PC-3 (cell line): Measurements from ENCODE around the gene DNAI4. TPM values are rescaled to one million over a fixed set of nuclear protein-coding genes. Genes with fewer than 3 reads are reported as not detected.
A peak's percentile ranks its signal among the peaks of the same experiment; 100 is the strongest.

Source experiments
- ATAC-seq: fragments of 200-7000 bp; cut with Tn5 transposase; 2 replicates; pipeline ENCODE4 v1.9.1; 2020; ENCODE audit warnings: mild to moderate bottlenecking, moderate library complexity
- BruUV-seq: library from RNA; stranded (reverse); fragments of 400-500 nt; replicated peaks from 2 replicates; lab custom pipeline; 2021; lab: Mats Ljungman, UMichigan
- CTCF ChIA-PET: fragments of 300-600 bp; sonication (Branson Sonifier 250); formaldehyde crosslinking; loops from one replicate; lab custom pipeline; 2022; ENCODE audit warnings: antibody characterized with exemption; lab: Charles Lee
- POLR2A ChIA-PET: fragments of 300-600 bp; sonication (Branson Sonifier 250); formaldehyde crosslinking; loops from one replicate; lab custom pipeline; 2022; ENCODE audit warnings: antibody characterized with exemption; ENCODE audit not compliant: unreplicated experiment; lab: Charles Lee
- DNase-seq: peaks from one replicate; pipeline ENCODE4 v3.0.0-alpha.2; 2015
- H2AFZ ChIP-seq: fragments of 300-600 bp; sonication (generic); 2 replicates; pipeline ENCODE4 v1.6.0; 2016; ENCODE audit warnings: antibody characterized with exemption, low read length
- H3F3A ChIP-seq: fragments of 300-600 bp; sonication (generic); one replicate; pipeline ENCODE4 v1.6.0; 2017; ENCODE audit warnings: antibody characterized with exemption, low read length, control low read depth, mild to moderate bottlenecking; ENCODE audit not compliant: unreplicated experiment
- H3K27ac ChIP-seq: fragments of 300-600 bp; sonication (generic); 2 replicates; pipeline ENCODE4 v1.5.1; 2016; ENCODE audit warnings: mild to moderate bottlenecking, low read length
- H3K27me3 ChIP-seq: fragments of 300-600 bp; sonication (generic); 2 replicates; pipeline ENCODE4 v1.6.1; 2016; ENCODE audit warnings: low read length, mixed read lengths
- H3K36me3 ChIP-seq: fragments of 300-600 bp; sonication (generic); 2 replicates; pipeline ENCODE4 v1.6.1; 2016; ENCODE audit warnings: low read depth, mixed run types, low read length, mixed read lengths
- H3K4me1 ChIP-seq: fragments of 300-600 bp; sonication (generic); 2 replicates; pipeline ENCODE4 v1.5.1; 2016; ENCODE audit warnings: low read length; ENCODE audit not compliant: insufficient read depth
- H3K4me2 ChIP-seq: fragments of 300-600 bp; sonication (generic); 2 replicates; pipeline ENCODE4 v1.6.0; 2016; ENCODE audit warnings: low read length
- H3K4me3 ChIP-seq: fragments of 300-600 bp; sonication (generic); 2 replicates; pipeline ENCODE4 v1.5.1; 2016; ENCODE audit warnings: mild to moderate bottlenecking, low read length, mixed read lengths
- H3K79me2 ChIP-seq: fragments of 300-600 bp; sonication (generic); 2 replicates; pipeline ENCODE4 v1.6.1; 2017; ENCODE audit warnings: low read length, mixed read lengths
- H3K9ac ChIP-seq: fragments of 300-600 bp; sonication (generic); 2 replicates; pipeline ENCODE4 v1.6.0; 2016; ENCODE audit warnings: mild to moderate bottlenecking, low read length
- H3K9me2 ChIP-seq: fragments of 300-600 bp; sonication (generic); replicated peaks from 2 replicates; pipeline ENCODE4 v1.6.1; 2016; ENCODE audit warnings: mixed run types, low read length, mixed read lengths
- H3K9me3 ChIP-seq: fragments of 300-600 bp; sonication (generic); 2 replicates; pipeline ENCODE4 v1.6.1; 2016; ENCODE audit warnings: low read length, mixed read lengths
- H4K20me1 ChIP-seq: fragments of 300-600 bp; sonication (generic); 2 replicates; pipeline ENCODE4 v1.6.1; 2016; ENCODE audit warnings: low read length, mixed read lengths
- CTCF ChIP-seq: fragments of 300-600 bp; sonication (generic); conservative IDR thresholded peaks from 2 replicates; pipeline ENCODE4 v1.5.1; 2017; ENCODE audit warnings: antibody characterized with exemption, low read depth, mild to moderate bottlenecking, low read length
- EZH2 ChIP-seq: fragments of 300-600 bp; sonication (generic); IDR thresholded peaks from one replicate; pipeline ENCODE4 v1.6.1; 2017; ENCODE audit warnings: antibody characterized with exemption, mild to moderate bottlenecking, low read length; ENCODE audit not compliant: unreplicated experiment
- EZH2phosphoT487 ChIP-seq: fragments of 300-600 bp; sonication (generic); IDR thresholded peaks from 2 replicates; pipeline ENCODE4 v1.6.1; 2018; ENCODE audit warnings: mild to moderate bottlenecking, antibody characterized with exemption, low read length, borderline replicate concordance
- intact Hi-C: fragments of 100-400 bp; cut with micrococcal nuclease; formaldehyde crosslinking; loops from 2 replicates; pipeline ENCODE4 v1.9.0; 2023
- total RNA-seq: library from RNA; depleted of rRNA; stranded (reverse); fragments of >200 nt; gene quantifications from 2 replicates; pipeline ENCODE4 v1.2.3, GENCODE V29; 2014

Gene DNAI4
- total RNA-seq, 1 experiment from 2014 or later = 1.6 TPM

GRCh38 chr1:66773227-66773626, 151.4 kb downstream of the DNAI4 start:
- no peaks in the 10 kb centered on the region for H3K79me2 ChIP-seq
- no TSS peak for BruUV-seq
- TF ChIP-seq EZH2phosphoT487 (no peak), EZH2 (no peak), CTCF (no peak)
- ATAC-seq = no peak
- no peaks in the 10 kb centered on the region for H3K9me3 ChIP-seq
- H3K36me3 ChIP-seq = no peaks in the 10 kb centered on the region
- H3K27me3 ChIP-seq = peaks cover 28% of the 10 kb centered on the region
- CTCF ChIA-PET = no interaction called here
- no peaks in the 10 kb centered on the region for H3K9me2 ChIP-seq
- 0 out of 2 replicates have a peak overlapping the region, but pooled peaks have one; percentile 15 for H2AFZ ChIP-seq
- no peak overlapping the region for H3K9ac ChIP-seq
- H3F3A ChIP-seq = no peaks in the 10 kb centered on the region
- intact Hi-C loops = no loop called here
- H4K20me1 ChIP-seq = no peaks in the 10 kb centered on the region
- H3K4me3 ChIP-seq = no peak overlapping the region
- POLR2A ChIA-PET = no interaction called here
- no peak overlapping the region for H3K4me2 ChIP-seq
- no peak overlapping the region for H3K27ac ChIP-seq
- DNase-seq = no peak
- H3K4me1 ChIP-seq = no peaks in the 10 kb centered on the region

- Histone ChIP-seq H3K36me3 (no peaks in the 10 kb centered on the region), H3K9ac (no peak overlapping the region), H3K79me2 (no peaks in the 10 kb centered on the region), H3K27ac (no peak overlapping the region), H4K20me1 (no peaks in the 10 kb centered on the region), H3K4me2 (no peak overlapping the region), H2AFZ (no peak overlapping the region), H3K9me2 (no peaks in the 10 kb centered on the region), H3F3A (no peaks in the 10 kb centered on the region), H3K4me1 (no peaks in the 10 kb centered on the region), H3K9me3 (no peaks in the 10 kb centered on the region), H3K4me3 (no peak overlapping the region), H3K27me3 (peaks cover 4% of the 10 kb centered on the region)
- BruUV-seq = no TSS peak
- no peak for ATAC-seq
- DNase-seq = no peak
- intact Hi-C loops = no loop called here
- ChIA-PET POLR2A (no interaction called here), CTCF (no interaction called here)
- TF ChIP-seq EZH2 (no peak), CTCF (no peak), EZH2phosphoT487 (no peak)
These were observed 154.0 kb downstream of the DNAI4 start for GRCh38 chr1:66770694-66771093.

- ChIA-PET POLR2A (no interaction called here), CTCF (no interaction called here)
- no peaks in the 10 kb centered on the region for H3K79me2 ChIP-seq
- DNase-seq (no peak), ATAC-seq (no peak)
- no peaks in the 10 kb centered on the region for H3K27me3 ChIP-seq
- BruUV-seq = no TSS peak
- no peaks in the 10 kb centered on the region for H3K4me1 ChIP-seq
- no peaks in the 10 kb centered on the region for H4K20me1 ChIP-seq
- intact Hi-C loops = no loop called here
- no peak overlapping the region for H3K4me3 ChIP-seq
- no peak overlapping the region for H3K4me2 ChIP-seq
- no peaks in the 10 kb centered on the region for H3K9me3 ChIP-seq
- no peaks in the 10 kb centered on the region for H3F3A ChIP-seq
- TF ChIP-seq EZH2 (no peak), EZH2phosphoT487 (no peak), CTCF (no peak)
- no peaks in the 10 kb centered on the region for H3K9me2 ChIP-seq
- H3K36me3 ChIP-seq = no peaks in the 10 kb centered on the region
- no peak overlapping the region for H3K27ac ChIP-seq
- no peak overlapping the region for H2AFZ ChIP-seq
- no peak overlapping the region for H3K9ac ChIP-seq
These were observed 154.4 kb downstream of the DNAI4 start for GRCh38 chr1:66770240-66770639.
